ENCODE results near the gene PSD4. TPM values are rescaled to one million over a fixed set of nuclear protein-coding genes. Genes with fewer than 3 reads are reported as not detected.

PSD4 gene
- total RNA-seq, 1 experiment from 2014 or later, result 1.0 TPM

- no peak overlapping the region for H4K5ac ChIP-seq (ENCODE audit: insufficient read length, low read depth, low read length)
- H2BK12ac ChIP-seq (ENCODE audit: insufficient read length, low read depth, low read length), result no peak overlapping the region
- no peaks in the 10 kb centered on the region for H3K79me1 ChIP-seq (ENCODE audit: insufficient read depth, low read depth, low read length, poor library complexity, severe bottlenecking)
- Mint-ChIP-seq H3K9me3 (no peaks in the 10 kb centered on the region; a peak in 1 of 5 replicates), H3K4me1 (peaks cover 12 to 32% of the 10 kb centered on the region in 2 experiments), H3K27ac (peak overlapping the region in 1 of 3 experiments; percentile 30; a peak in 1 of 7 replicates), H3K27me3 (ENCODE audit: low read depth) (peaks cover 6% of the 10 kb centered on the region), H3K36me3 (ENCODE audit: insufficient read depth in 1 of 3, low read depth in 3 of 3) (no peaks in the 10 kb centered on the region), H3K4me3 (no peak overlapping the region)
- no peaks in the 10 kb centered on the region for H4K20me1 ChIP-seq (ENCODE audit: control insufficient read depth, insufficient read depth, insufficient read length)
- no peak overlapping the region for H3K4me2 ChIP-seq (ENCODE audit: insufficient read depth, insufficient read length, low read length)
- H3K27ac ChIP-seq (ENCODE audit: insufficient read length, low read depth, low read length), result no peak overlapping the region
- no peaks in the 10 kb centered on the region for H3K23me2 ChIP-seq (ENCODE audit: insufficient read length, low read depth, low read length, poor library complexity, severe bottlenecking)
- H3K14ac ChIP-seq (ENCODE audit: insufficient read depth, low read length), result no peak overlapping the region
- H3K18ac ChIP-seq (ENCODE audit: insufficient read length, low read depth, low read length), result no peak overlapping the region
- no peaks in the 10 kb centered on the region for H3K79me2 ChIP-seq (ENCODE audit: insufficient read depth, low read length)
- H2BK15ac ChIP-seq (ENCODE audit: low read depth, low read length), result no peak overlapping the region
- H2BK20ac ChIP-seq (ENCODE audit: low read depth, low read length, poor library complexity, severe bottlenecking), result no peak overlapping the region
- H4K91ac ChIP-seq (ENCODE audit: insufficient read length, low read depth, low read length), result no peak overlapping the region
- H3K4ac ChIP-seq (ENCODE audit: low read depth, low read length), result no peak overlapping the region
- DNase-seq, result no peak
- H3K56ac ChIP-seq (ENCODE audit: insufficient read length, low read depth, low read length), result no peak overlapping the region
- no peaks in the 10 kb centered on the region for H3K27me3 ChIP-seq (ENCODE audit: insufficient read depth, low read length)
- no peak overlapping the region for H2AFZ ChIP-seq (ENCODE audit: low read length)
- no CpG with 5 or more reads among the region's 13 CpGs for WGBS (ENCODE audit: extremely low coverage, insufficient read length, low lambda C conversion rate)
- no peaks in the 10 kb centered on the region for H3K9me3 ChIP-seq (ENCODE audit: control insufficient read depth, low read depth, low read length)
- no peak overlapping the region for H2BK120ac ChIP-seq (ENCODE audit: low read depth, low read length, poor library complexity, severe bottlenecking)
- TF ChIP-seq CTCF (conservative IDR thresholded peaks at IDR 0.05), result no peak
- H3K4me1 ChIP-seq (ENCODE audit: insufficient read depth, low read length), result no peaks in the 10 kb centered on the region; the same call in 1 of the 2 replicates
- no peak overlapping the region for H3K9ac ChIP-seq (ENCODE audit: extremely low read depth, insufficient read length, low read length)
- H4K8ac ChIP-seq (replicated peaks; ENCODE audit: insufficient read length, low read depth, low read length), result no peak overlapping the region
- H2AK5ac ChIP-seq (ENCODE audit: insufficient read length, low read length), result no peak overlapping the region
- H3K23ac ChIP-seq (ENCODE audit: insufficient read length, low read depth, low read length), result no peak overlapping the region
- no peak overlapping the region for H2BK5ac ChIP-seq (ENCODE audit: insufficient read length, low read length)
- no peak overlapping the region for H3T11ph ChIP-seq (ENCODE audit: low read length)
Observed at GRCh38 chr2:113211226-113212105, 37.7 kb downstream of the PSD4 start.
